ENCODE measurements around the gene GPC6. TPM values are rescaled to one million over a fixed set of nuclear protein-coding genes. Genes with fewer than 3 reads are reported as not detected.

Gene GPC6
- total RNA-seq, 1 experiment from 2014 or later: 0.22 TPM

DNA sequence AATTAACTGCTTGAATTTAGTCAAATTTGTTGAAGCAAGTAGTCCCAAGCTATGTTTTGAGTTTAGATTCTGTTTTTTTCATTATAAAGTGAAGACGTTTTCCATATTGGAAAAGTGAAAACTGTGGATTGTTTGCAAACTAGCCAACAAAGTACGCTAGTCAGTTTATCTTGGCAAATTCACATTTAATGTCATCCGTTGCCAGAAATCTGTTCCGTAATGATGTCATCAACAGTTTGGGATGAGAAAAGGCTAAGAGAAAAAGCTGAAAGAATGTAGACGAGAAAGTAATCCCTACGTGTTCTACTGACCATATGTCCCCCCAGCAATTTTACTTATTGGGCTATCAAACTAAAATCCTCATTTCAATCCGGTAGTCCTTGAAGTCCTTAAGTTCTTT is 419.6 kb downstream of the GPC6 start:
- DNase-seq (ENCODE audit: low read depth, low spot score): no peak
- no peak overlapping the region for H3K4me3 ChIP-seq (replicated peaks in 1 of 2; ENCODE audit: low read depth in 1 of 2, low read length in 2 of 2)
- H3K27me3 ChIP-seq (ENCODE audit: insufficient read depth, low read length): no peaks in the 10 kb centered on the region
- no peaks in the 10 kb centered on the region for H3K9me2 ChIP-seq (ENCODE audit: insufficient read depth)
- RAD21 ChIA-PET (ENCODE audit: low non-redundant PET in 1 of 2, low total read pairs in 2 of 2, uncharacterized antibody in 2 of 2, unreplicated experiment in 2 of 2): no interaction called here
- intact Hi-C loops (cut with micrococcal nuclease): no loop called here
- no peaks in the 10 kb centered on the region for H3K79me2 ChIP-seq (ENCODE audit: insufficient read depth, low read length)
- H3K9ac ChIP-seq (ENCODE audit: low read length): no peak overlapping the region
- H3K4me2 ChIP-seq (ENCODE audit: low read length): no peak overlapping the region
- H4K20me1 ChIP-seq (ENCODE audit: insufficient read depth): no peaks in the 10 kb centered on the region
- no peak for ATAC-seq
- H3K4me1 ChIP-seq (ENCODE audit: control insufficient read depth in 1 of 2, insufficient read depth in 2 of 2, low read length in 2 of 2): no peaks in the 10 kb centered on the region
- no peak overlapping the region for H3K27ac ChIP-seq (ENCODE audit: low read depth, low read length)
- H3K9me3 ChIP-seq (ENCODE audit: control insufficient read depth in 1 of 2, insufficient read depth in 1 of 2, low read depth in 1 of 2, low read length in 2 of 2): peaks cover 4 to 16% of the 10 kb centered on the region in 2 experiments; a peak in 2 of 4 replicates
- no peaks in the 10 kb centered on the region for H3K36me3 ChIP-seq (ENCODE audit: control insufficient read depth in 1 of 2, insufficient read depth in 2 of 2, low read length in 2 of 2)
- no peak overlapping the region for H2AFZ ChIP-seq (ENCODE audit: low read depth, low read length, poor library complexity, severe bottlenecking)
- no TSS peak for BruUV-seq (replicated peaks)
- TF ChIP-seq SIN3A (IDR thresholded peaks at IDR 0.05; ENCODE audit: low read depth) (no peak), EZH2phosphoT487 (IDR thresholded peaks at IDR 0.05; ENCODE audit: borderline replicate concordance) (no peak), SP1 (IDR thresholded peaks at IDR 0.05; ENCODE audit: low read depth) (no peak), ZFX (IDR thresholded peaks at IDR 0.05) (no peak), TCF7L2 (IDR thresholded peaks at IDR 0.05; ENCODE audit: borderline replicate concordance, extremely low read depth, insufficient read depth, insufficient read length) (no peak), ELF1 (IDR thresholded peaks at IDR 0.05; ENCODE audit: borderline replicate concordance, low read depth) (no peak), POLR2AphosphoS5 (IDR thresholded peaks at IDR 0.05; ENCODE audit: low read depth, low read length) (no peak), EZH2 (IDR thresholded peaks at IDR 0.05) (no peak), JUND (IDR thresholded peaks at IDR 0.05) (no peak), RAD21 (IDR thresholded peaks at IDR 0.05; ENCODE audit: low read depth) (no peak), CBX3 (IDR thresholded peaks at IDR 0.05; ENCODE audit: low read depth) (no peak), POLR2A (IDR thresholded peaks at IDR 0.05; ENCODE audit: borderline replicate concordance, extremely low read depth, insufficient read depth, insufficient read length) (no peak), CEBPB (IDR thresholded peaks at IDR 0.05; ENCODE audit: low read depth) (no peak), SRF (IDR thresholded peaks at IDR 0.05; ENCODE audit: low read depth) (no peak), ZNF274 (IDR thresholded peaks at IDR 0.05; ENCODE audit: low read depth, low read length) (no peak)
- TF ChIP-seq, protein P1, sequence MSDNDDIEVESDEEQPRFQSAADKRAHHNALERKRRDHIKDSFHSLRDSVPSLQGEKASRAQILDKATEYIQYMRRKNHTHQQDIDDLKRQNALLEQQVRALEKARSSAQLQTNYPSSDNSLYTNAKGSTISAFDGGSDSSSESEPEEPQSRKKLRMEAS (IDR thresholded peaks at IDR 0.05): no peak
- TF ChIP-seq, protein P2, sequence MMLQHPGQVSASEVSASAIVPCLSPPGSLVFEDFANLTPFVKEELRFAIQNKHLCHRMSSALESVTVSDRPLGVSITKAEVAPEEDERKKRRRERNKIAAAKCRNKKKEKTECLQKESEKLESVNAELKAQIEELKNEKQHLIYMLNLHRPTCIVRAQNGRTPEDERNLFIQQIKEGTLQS (IDR thresholded peaks at IDR 0.05): no peak
- TF ChIP-seq, protein P3, sequence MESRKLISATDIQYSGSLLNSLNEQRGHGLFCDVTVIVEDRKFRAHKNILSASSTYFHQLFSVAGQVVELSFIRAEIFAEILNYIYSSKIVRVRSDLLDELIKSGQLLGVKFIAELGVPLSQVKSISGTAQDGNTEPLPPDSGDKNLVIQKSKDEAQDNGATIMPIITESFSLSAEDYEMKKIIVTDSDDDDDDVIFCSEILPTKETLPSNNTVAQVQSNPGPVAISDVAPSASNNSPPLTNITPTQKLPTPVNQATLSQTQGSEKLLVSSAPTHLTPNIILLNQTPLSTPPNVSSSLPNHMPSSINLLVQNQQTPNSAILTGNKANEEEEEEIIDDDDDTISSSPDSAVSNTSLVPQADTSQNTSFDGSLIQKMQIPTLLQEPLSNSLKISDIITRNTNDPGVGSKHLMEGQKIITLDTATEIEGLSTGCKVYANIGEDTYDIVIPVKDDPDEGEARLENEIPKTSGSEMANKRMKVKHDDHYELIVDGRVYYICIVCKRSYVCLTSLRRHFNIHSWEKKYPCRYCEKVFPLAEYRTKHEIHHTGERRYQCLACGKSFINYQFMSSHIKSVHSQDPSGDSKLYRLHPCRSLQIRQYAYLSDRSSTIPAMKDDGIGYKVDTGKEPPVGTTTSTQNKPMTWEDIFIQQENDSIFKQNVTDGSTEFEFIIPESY (IDR thresholded peaks at IDR 0.05; ENCODE audit: extremely low read depth, insufficient replicate concordance, low read length): no peak
- TF ChIP-seq, protein P4, sequence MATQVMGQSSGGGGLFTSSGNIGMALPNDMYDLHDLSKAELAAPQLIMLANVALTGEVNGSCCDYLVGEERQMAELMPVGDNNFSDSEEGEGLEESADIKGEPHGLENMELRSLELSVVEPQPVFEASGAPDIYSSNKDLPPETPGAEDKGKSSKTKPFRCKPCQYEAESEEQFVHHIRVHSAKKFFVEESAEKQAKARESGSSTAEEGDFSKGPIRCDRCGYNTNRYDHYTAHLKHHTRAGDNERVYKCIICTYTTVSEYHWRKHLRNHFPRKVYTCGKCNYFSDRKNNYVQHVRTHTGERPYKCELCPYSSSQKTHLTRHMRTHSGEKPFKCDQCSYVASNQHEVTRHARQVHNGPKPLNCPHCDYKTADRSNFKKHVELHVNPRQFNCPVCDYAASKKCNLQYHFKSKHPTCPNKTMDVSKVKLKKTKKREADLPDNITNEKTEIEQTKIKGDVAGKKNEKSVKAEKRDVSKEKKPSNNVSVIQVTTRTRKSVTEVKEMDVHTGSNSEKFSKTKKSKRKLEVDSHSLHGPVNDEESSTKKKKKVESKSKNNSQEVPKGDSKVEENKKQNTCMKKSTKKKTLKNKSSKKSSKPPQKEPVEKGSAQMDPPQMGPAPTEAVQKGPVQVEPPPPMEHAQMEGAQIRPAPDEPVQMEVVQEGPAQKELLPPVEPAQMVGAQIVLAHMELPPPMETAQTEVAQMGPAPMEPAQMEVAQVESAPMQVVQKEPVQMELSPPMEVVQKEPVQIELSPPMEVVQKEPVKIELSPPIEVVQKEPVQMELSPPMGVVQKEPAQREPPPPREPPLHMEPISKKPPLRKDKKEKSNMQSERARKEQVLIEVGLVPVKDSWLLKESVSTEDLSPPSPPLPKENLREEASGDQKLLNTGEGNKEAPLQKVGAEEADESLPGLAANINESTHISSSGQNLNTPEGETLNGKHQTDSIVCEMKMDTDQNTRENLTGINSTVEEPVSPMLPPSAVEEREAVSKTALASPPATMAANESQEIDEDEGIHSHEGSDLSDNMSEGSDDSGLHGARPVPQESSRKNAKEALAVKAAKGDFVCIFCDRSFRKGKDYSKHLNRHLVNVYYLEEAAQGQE (IDR thresholded peaks at IDR 0.05; ENCODE audit: low read depth): no peak
- CTCF ChIA-PET: no interaction called here
- POLR2A ChIA-PET: no interaction called here
